Central memory CD8-positive, alpha-beta T cell (primary cell): ENCODE measurements around the gene SCAMP5.

Experiments
- ATAC-seq: fragments of 150-1000 bp; cut with Tn5 transposase; replicated peaks from 2 replicates; pipeline ENCODE4 v1.10.0; 2022; ENCODE audit warnings: mild to moderate bottlenecking, moderate FRiP score, moderate number of reproducible peaks; ENCODE audit not compliant: poor library complexity, severe bottlenecking; ENCODE audit errors: extremely low read depth
- DNase-seq, 2 donors: peaks; one replicate each; pipeline ENCODE4 v3.0.0; 2021; ENCODE audit warnings: low spot score in 2 of 2
- H3K27ac Mint-ChIP-seq: one replicate; pipeline ENCODE4 v1.8.0; 2022; ENCODE audit warnings: low read depth, mild to moderate bottlenecking, moderate library complexity, mixed read lengths
- H3K27me3 Mint-ChIP-seq: one replicate; pipeline ENCODE4 v1.8.0; 2022; ENCODE audit warnings: mixed read lengths
- H3K36me3 Mint-ChIP-seq: one replicate; pipeline ENCODE4 v1.8.0; 2022; ENCODE audit warnings: mild to moderate bottlenecking, moderate library complexity, mixed read lengths; ENCODE audit not compliant: insufficient read depth
- H3K4me1 Mint-ChIP-seq: one replicate; pipeline ENCODE4 v1.8.0; 2022; ENCODE audit warnings: mixed read lengths
- H3K4me3 Mint-ChIP-seq: one replicate; pipeline ENCODE4 v1.8.0; 2022; ENCODE audit warnings: mild to moderate bottlenecking, moderate library complexity, mixed read lengths
- H3K9me3 Mint-ChIP-seq: one replicate; pipeline ENCODE4 v1.8.0; 2022; ENCODE audit warnings: mixed read lengths

Gene SCAMP5

DNA sequence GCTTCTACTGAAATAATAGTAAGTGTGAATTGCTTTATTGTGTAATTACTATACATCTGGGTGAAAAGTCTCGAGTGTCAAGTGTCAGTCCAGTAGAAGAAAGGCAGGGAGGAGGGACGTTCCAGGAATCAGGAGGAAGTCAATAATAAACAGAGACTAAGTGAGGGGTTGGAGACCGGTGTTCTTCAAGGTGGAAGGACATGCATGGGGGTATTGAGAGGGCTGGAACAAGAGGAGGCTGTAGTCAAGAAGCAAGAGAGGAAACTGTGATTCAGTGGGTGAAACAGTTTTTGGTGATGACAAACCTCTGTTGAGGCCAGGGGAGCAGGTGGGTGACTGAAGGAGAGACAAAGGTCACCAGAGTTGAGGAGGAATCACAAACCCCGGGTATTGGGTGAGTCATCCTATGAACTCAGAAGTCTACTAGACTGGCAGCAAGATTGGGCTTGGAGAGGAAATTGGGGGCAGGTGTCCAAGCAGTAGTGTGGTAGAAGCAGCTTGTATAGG lies 11.6 kb upstream of the SCAMP5 start:
- DNase-seq, result no peak
- H3K27me3 Mint-ChIP-seq, result peaks cover 50% of the 10 kb centered on the region
- H3K4me3 Mint-ChIP-seq, result no peak overlapping the region
- H3K4me1 Mint-ChIP-seq, result no peaks in the 10 kb centered on the region
- no peaks in the 10 kb centered on the region for H3K9me3 Mint-ChIP-seq
- no peak for ATAC-seq
- H3K36me3 Mint-ChIP-seq, result no peaks in the 10 kb centered on the region
- H3K27ac Mint-ChIP-seq, result no peak overlapping the region

DNA sequence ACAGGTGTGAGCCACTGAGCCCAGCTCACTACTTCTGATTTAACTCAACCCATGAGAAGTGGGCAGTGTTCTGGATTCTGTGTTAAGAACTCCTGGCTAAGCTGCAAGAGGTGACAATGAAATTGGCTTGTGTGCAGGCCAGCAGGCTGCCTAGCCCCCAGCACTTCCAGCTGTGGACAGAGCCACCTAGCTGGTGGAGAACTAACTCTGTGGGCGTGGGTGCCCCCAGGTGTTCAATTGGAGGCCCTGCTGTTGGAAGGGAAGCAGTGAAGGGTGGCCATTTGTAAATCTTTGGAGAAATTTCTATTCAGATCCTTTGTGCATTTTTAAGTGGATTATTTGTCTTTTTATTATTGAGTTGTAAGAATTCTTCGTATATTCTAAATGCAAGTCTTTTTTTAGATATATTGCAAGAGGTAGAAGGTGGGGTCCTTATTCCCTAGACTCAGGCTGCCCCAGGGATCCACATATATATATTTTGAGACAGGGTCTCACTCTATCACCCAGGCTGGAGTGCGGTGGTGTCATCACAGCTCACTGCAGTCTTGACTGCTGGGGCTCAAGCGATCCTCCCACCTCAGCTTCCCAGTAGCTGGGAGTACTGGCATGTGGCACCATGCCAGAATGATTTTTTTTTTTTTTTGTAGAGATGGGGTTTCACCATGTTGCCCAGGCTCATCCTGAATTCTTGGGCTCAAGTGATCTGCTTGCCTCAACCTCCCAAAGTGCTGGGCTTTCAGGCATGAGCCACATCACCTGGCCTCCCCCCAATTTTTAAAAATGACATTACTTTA lies 7.2 kb upstream of the SCAMP5 start:
- no peak for DNase-seq
- peaks cover 46% of the 10 kb centered on the region for H3K27me3 Mint-ChIP-seq
- no peak for ATAC-seq
- no peak overlapping the region for H3K4me3 Mint-ChIP-seq
- H3K9me3 Mint-ChIP-seq, result no peaks in the 10 kb centered on the region
- peaks cover 3% of the 10 kb centered on the region for H3K36me3 Mint-ChIP-seq
- no peak overlapping the region for H3K27ac Mint-ChIP-seq
- H3K4me1 Mint-ChIP-seq, result no peaks in the 10 kb centered on the region

DNA sequence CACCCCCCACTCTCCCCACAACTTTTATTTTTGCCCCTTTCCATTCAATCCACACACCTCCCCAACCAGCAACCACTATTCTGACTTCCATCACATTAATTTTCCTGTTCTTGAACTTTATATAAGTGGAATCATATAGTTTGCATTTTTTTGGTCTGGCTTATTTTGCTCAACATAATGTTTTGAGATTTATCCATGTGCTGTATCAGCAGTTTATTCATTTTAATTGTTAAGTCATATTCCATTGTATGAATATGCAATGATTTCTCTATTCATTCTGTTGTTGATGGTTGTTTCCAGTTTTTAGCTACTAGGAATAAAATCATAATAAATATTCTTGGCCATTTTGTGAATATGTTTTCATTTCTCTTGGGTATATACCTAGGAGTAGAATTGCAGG lies 5.8 kb upstream of the SCAMP5 start:
- ATAC-seq, result no peak
- Mint-ChIP-seq H3K4me1 (peaks cover under 1% of the 10 kb centered on the region), H3K9me3 (no peaks in the 10 kb centered on the region), H3K4me3 (no peak overlapping the region), H3K36me3 (peaks cover 3% of the 10 kb centered on the region), H3K27ac (no peak overlapping the region), H3K27me3 (peaks cover 33% of the 10 kb centered on the region)
- DNase-seq, result no peak

GRCh38 chr15:74992619-74993018 lies 2.7 kb upstream of the SCAMP5 start:
- H3K27ac Mint-ChIP-seq, result no peak overlapping the region
- no peak for ATAC-seq
- no peaks in the 10 kb centered on the region for H3K9me3 Mint-ChIP-seq
- no peak overlapping the region for H3K4me3 Mint-ChIP-seq
- no peak for DNase-seq
- peaks cover 16% of the 10 kb centered on the region for H3K4me1 Mint-ChIP-seq
- peaks cover 12% of the 10 kb centered on the region for H3K36me3 Mint-ChIP-seq
- H3K27me3 Mint-ChIP-seq, result peaks cover 25% of the 10 kb centered on the region

GRCh38 chr15:74994236-74994635 lies 1.1 kb upstream of the SCAMP5 start:
- peaks cover 42% of the 10 kb centered on the region for H3K27me3 Mint-ChIP-seq
- no peak for ATAC-seq
- H3K27ac Mint-ChIP-seq, result no peak overlapping the region
- peaks cover 12% of the 10 kb centered on the region for H3K36me3 Mint-ChIP-seq
- H3K4me3 Mint-ChIP-seq, result no peak overlapping the region
- DNase-seq, result no peak
- H3K4me1 Mint-ChIP-seq, result peaks cover 16% of the 10 kb centered on the region
- no peaks in the 10 kb centered on the region for H3K9me3 Mint-ChIP-seq

DNA sequence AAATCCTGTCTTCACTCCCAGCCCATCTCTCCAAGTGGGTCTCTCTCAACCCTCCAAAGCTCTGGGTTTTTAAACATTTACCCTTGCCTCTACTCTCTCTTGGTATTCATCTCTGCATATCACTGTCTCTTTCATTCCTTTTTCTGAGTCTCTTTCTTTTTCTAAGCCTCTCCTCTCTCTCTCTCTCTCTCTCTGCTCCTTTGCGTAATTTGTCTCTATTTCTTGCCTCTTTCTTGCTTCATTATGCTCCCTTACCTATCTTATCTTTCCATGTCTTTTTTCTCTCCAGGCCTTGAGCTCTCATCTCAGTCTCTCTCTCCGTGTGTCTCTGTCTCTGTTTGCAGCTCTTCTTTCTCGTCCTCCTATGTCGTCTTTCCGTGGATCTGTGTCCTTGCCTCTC lies 678 bp upstream of the SCAMP5 start:
- no peaks in the 10 kb centered on the region for H3K9me3 Mint-ChIP-seq
- peak overlapping the region; percentile 71 for H3K4me3 Mint-ChIP-seq
- no peak for ATAC-seq
- H3K4me1 Mint-ChIP-seq, result peaks cover 16% of the 10 kb centered on the region
- H3K36me3 Mint-ChIP-seq, result peaks cover 12% of the 10 kb centered on the region
- peaks cover 46% of the 10 kb centered on the region for H3K27me3 Mint-ChIP-seq
- H3K27ac Mint-ChIP-seq, result peak overlapping the region; percentile 78
- DNase-seq, result no peak

- no peaks in the 10 kb centered on the region for H3K9me3 Mint-ChIP-seq
- H3K27ac Mint-ChIP-seq, result no peak overlapping the region
- ATAC-seq, result no peak
- peaks cover 50% of the 10 kb centered on the region for H3K27me3 Mint-ChIP-seq
- H3K4me1 Mint-ChIP-seq, result peaks cover 16% of the 10 kb centered on the region
- H3K36me3 Mint-ChIP-seq, result peaks cover 10% of the 10 kb centered on the region
- peak overlapping the region; percentile 71 for H3K4me3 Mint-ChIP-seq
- no peak for DNase-seq
Measured at GRCh38 chr15:74995779-74996765, 709 bp downstream of the SCAMP5 start.

DNA sequence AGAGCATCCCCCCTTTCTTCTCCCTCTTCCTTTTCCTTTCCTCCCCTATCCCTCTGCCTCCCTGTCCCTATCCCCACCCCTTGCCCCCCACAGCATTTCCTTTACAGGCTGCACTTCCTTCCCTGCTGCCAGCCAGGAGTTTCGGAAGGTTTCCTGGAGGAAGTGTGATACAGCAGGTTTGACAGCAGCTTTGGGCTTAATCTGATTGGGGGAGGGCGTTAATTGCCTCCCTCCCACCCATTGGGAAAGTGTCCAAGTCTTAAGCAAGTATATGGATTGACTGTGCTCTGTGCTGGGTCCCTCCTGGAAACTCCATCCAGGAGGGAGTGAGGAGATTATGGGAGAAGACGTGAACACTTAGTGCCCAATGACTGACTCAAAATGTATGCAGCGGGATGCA lies 1.8 kb downstream of the SCAMP5 start:
- Mint-ChIP-seq H3K27me3 (peaks cover 55% of the 10 kb centered on the region), H3K27ac (no peak overlapping the region), H3K9me3 (no peaks in the 10 kb centered on the region), H3K4me3 (peak overlapping the region; percentile 71), H3K36me3 (peaks cover 10% of the 10 kb centered on the region), H3K4me1 (peaks cover 16% of the 10 kb centered on the region)
- DNase-seq, result no peak
- no peak for ATAC-seq

DNA sequence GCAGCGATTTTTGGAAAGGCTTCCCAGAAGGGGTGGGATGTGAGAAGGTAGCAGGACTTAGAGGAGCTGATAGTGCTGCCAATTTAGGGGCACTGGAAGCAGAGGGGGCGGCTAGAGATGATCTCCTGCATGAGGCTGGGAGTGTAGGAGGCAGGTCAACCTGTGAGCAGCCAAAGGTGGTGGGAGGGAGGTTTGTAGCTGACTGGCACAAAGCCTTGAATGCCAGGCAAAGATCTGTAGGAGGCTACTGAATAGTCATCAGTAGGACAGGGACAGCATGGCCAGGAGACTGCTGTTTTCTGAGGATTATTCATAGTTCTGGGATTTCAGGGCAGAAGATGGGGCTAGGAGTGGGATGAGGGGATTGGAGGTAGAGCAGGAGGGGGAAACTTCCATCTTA lies 2.2 kb downstream of the SCAMP5 start:
- H3K36me3 Mint-ChIP-seq, result peaks cover 10% of the 10 kb centered on the region
- no peak for ATAC-seq
- no peak overlapping the region for H3K27ac Mint-ChIP-seq
- no peak for DNase-seq
- peaks cover 59% of the 10 kb centered on the region for H3K27me3 Mint-ChIP-seq
- no peak overlapping the region for H3K4me3 Mint-ChIP-seq
- H3K4me1 Mint-ChIP-seq, result peaks cover 16% of the 10 kb centered on the region
- H3K9me3 Mint-ChIP-seq, result no peaks in the 10 kb centered on the region

GRCh38 chr15:75001310-75001709 lies 5.9 kb downstream of the SCAMP5 start:
- Mint-ChIP-seq H3K27ac (no peak overlapping the region), H3K9me3 (no peaks in the 10 kb centered on the region), H3K4me3 (no peak overlapping the region), H3K27me3 (peaks cover 67% of the 10 kb centered on the region), H3K36me3 (peaks cover 6% of the 10 kb centered on the region), H3K4me1 (peaks cover 4% of the 10 kb centered on the region)
- DNase-seq, result no peak
- ATAC-seq, result no peak

- no peak overlapping the region for H3K27ac Mint-ChIP-seq
- H3K36me3 Mint-ChIP-seq, result peaks cover 1% of the 10 kb centered on the region
- DNase-seq (no peak), ATAC-seq (no peak)
- H3K4me3 Mint-ChIP-seq, result no peak overlapping the region
- no peaks in the 10 kb centered on the region for H3K4me1 Mint-ChIP-seq
- H3K27me3 Mint-ChIP-seq, result peaks cover 56% of the 10 kb centered on the region
- no peaks in the 10 kb centered on the region for H3K9me3 Mint-ChIP-seq
Measured at GRCh38 chr15:75002398-75002797, 7.0 kb downstream of the SCAMP5 start.

DNA sequence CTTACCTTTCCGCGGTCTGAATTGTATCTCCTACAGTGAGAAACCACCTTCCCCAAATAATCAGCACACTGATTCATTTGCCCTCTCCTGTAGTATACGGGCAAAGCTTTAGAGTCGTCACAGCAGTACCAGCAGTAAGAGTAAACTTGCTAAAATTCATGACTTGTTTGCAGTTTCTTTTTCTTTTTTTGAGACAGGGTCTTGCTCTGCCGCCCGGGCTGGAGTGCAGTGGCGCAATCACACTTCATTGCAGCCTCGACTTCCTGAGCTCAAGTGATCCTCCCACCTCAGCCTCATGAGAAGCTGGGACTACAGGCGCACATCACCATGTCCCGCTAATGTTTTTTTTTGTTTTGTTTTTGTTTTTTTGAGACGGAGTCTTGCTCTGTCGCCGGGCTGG lies 11.9 kb downstream of the SCAMP5 start:
- DNase-seq (no peak), ATAC-seq (no peak)
- Mint-ChIP-seq H3K4me1 (no peaks in the 10 kb centered on the region), H3K4me3 (no peak overlapping the region), H3K27me3 (peaks cover 35% of the 10 kb centered on the region), H3K36me3 (no peaks in the 10 kb centered on the region), H3K27ac (no peak overlapping the region), H3K9me3 (no peaks in the 10 kb centered on the region)
